ENCODE data around the gene PLAAT5. TPM values are rescaled to one million over a fixed set of nuclear protein-coding genes. Genes with fewer than 3 reads are reported as not detected.

Gene PLAAT5
- total RNA-seq, 1 experiment from 2014 or later = not detected

DNA sequence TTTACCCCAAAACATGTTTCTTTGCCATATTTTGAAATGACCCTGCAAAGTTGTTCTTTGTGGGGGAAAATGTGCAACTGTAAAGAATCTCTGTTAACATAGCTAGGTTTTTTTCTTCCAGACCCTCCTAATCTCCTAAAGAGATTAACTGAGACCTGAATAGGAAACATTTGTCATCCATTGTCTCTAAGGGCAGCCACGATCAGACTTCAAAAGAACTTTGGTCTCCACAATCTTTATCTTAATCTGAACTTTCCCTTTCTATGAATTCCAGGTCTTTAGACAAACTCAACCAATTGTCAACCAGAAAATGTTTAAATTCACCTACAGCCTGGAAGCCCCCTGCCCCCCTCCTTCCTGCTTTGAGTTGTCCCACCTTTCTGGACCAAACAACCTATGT, 10.3 kb upstream of the PLAAT5 start:
- H3K36me3 ChIP-seq (ENCODE audit: insufficient read depth, low read length, poor library complexity, severe bottlenecking) = no peaks in the 10 kb centered on the region
- no peaks in the 10 kb centered on the region for H3K27me3 ChIP-seq (replicated peaks; ENCODE audit: insufficient read depth, low read depth, low read length, poor library complexity)
- BruUV-seq (replicated peaks) = no TSS peak
- ChIA-PET CTCF (no interaction called here), POLR2A (ENCODE audit: low non-redundant PET) (no interaction called here)
- no peaks in the 10 kb centered on the region for H3K4me1 ChIP-seq (ENCODE audit: insufficient read depth, low read length, poor library complexity, severe bottlenecking)
- H3K27ac ChIP-seq (ENCODE audit: low read depth, low read length, poor library complexity, severe bottlenecking) = no peak overlapping the region
- intact Hi-C loops (cut with micrococcal nuclease; ENCODE audit: unreplicated experiment) = loop anchor here (10.0 kb wide), 1 partner anchor 56 kb away; no protein-coding TSS in a partner anchor
- H3K4me3 ChIP-seq (ENCODE audit: low read depth, low read length, poor library complexity, severe bottlenecking) = no peak overlapping the region
- no peak for DNase-seq (ENCODE audit: low spot score)
- TF ChIP-seq, protein P1, sequence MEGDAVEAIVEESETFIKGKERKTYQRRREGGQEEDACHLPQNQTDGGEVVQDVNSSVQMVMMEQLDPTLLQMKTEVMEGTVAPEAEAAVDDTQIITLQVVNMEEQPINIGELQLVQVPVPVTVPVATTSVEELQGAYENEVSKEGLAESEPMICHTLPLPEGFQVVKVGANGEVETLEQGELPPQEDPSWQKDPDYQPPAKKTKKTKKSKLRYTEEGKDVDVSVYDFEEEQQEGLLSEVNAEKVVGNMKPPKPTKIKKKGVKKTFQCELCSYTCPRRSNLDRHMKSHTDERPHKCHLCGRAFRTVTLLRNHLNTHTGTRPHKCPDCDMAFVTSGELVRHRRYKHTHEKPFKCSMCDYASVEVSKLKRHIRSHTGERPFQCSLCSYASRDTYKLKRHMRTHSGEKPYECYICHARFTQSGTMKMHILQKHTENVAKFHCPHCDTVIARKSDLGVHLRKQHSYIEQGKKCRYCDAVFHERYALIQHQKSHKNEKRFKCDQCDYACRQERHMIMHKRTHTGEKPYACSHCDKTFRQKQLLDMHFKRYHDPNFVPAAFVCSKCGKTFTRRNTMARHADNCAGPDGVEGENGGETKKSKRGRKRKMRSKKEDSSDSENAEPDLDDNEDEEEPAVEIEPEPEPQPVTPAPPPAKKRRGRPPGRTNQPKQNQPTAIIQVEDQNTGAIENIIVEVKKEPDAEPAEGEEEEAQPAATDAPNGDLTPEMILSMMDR (conservative IDR thresholded peaks at IDR 0.05; ENCODE audit: low read depth, low read length) = no peak
- TF ChIP-seq EZH2 (IDR thresholded peaks at IDR 0.05; ENCODE audit: borderline replicate concordance, low read depth, low read length, poor library complexity, severe bottlenecking) = no peak
- peaks cover 14% of the 10 kb centered on the region for H3K9me3 ChIP-seq (ENCODE audit: low read depth, low read length, poor library complexity, severe bottlenecking)

DNA sequence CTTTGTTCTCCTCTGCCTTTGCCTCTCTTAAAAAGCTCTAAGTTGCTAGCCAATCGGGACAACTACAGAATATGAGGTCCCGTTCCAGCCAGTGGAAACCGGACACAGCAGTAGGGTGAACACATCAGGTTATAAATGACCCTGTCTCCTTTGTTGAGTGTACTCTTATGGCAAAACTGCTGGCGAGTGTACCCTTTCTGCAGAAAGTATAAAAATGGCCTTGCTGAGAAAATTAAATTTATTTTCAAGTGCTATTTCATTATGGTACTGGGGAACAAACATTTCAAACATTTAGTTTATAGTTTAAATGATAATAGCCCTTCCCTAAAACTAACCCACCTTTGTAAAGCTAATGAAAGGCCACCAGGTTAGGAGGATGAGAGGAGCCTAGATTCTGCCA, 8.9 kb upstream of the PLAAT5 start:
- intact Hi-C loops (cut with micrococcal nuclease; ENCODE audit: unreplicated experiment) = loop anchor here (10.0 kb wide), 1 partner anchor 55 kb away; no protein-coding TSS in a partner anchor
- CTCF ChIA-PET = no interaction called here
- no TSS peak for BruUV-seq (replicated peaks)
- peaks cover 14% of the 10 kb centered on the region for H3K9me3 ChIP-seq (ENCODE audit: low read depth, low read length, poor library complexity, severe bottlenecking)
- H3K36me3 ChIP-seq (ENCODE audit: insufficient read depth, low read length, poor library complexity, severe bottlenecking) = no peaks in the 10 kb centered on the region
- no peak overlapping the region for H3K4me3 ChIP-seq (ENCODE audit: low read depth, low read length, poor library complexity, severe bottlenecking)
- DNase-seq (ENCODE audit: low spot score) = no peak
- no peaks in the 10 kb centered on the region for H3K4me1 ChIP-seq (ENCODE audit: insufficient read depth, low read length, poor library complexity, severe bottlenecking)
- H3K27ac ChIP-seq (ENCODE audit: low read depth, low read length, poor library complexity, severe bottlenecking) = no peak overlapping the region
- no peaks in the 10 kb centered on the region for H3K27me3 ChIP-seq (replicated peaks; ENCODE audit: insufficient read depth, low read depth, low read length, poor library complexity)
- POLR2A ChIA-PET (ENCODE audit: low non-redundant PET) = no interaction called here
- TF ChIP-seq, protein P1 (conservative IDR thresholded peaks at IDR 0.05; ENCODE audit: low read depth, low read length) = no peak
- no peak for TF ChIP-seq EZH2 (IDR thresholded peaks at IDR 0.05; ENCODE audit: borderline replicate concordance, low read depth, low read length, poor library complexity, severe bottlenecking)

DNA sequence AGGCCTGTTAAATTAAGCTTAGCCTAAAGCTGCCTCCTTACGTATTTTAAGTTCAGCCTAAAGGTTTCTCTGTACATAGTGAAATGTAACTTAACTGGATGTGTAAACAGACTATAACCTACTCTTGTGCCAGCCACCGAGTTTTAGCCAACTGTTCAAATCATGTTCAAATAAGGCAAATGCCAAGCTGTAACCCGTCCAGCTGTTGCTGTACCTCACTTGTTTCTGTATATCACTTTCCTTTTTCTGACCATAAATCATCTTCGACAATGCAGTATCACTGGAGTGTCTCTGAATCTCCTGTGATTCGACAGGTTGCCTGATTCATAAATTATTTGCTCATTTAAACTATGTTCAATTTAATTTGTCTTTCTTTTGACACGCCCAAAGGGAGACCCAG, 4.0 kb upstream of the PLAAT5 start:
- ChIA-PET POLR2A (ENCODE audit: low non-redundant PET) (no interaction called here), CTCF (no interaction called here)
- Histone ChIP-seq H3K36me3 (ENCODE audit: insufficient read depth, low read length, poor library complexity, severe bottlenecking) (no peaks in the 10 kb centered on the region), H3K27ac (ENCODE audit: low read depth, low read length, poor library complexity, severe bottlenecking) (no peak overlapping the region), H3K4me3 (ENCODE audit: low read depth, low read length, poor library complexity, severe bottlenecking) (no peak overlapping the region), H3K4me1 (ENCODE audit: insufficient read depth, low read length, poor library complexity, severe bottlenecking) (peaks cover 5% of the 10 kb centered on the region), H3K9me3 (ENCODE audit: low read depth, low read length, poor library complexity, severe bottlenecking) (peaks cover 4% of the 10 kb centered on the region), H3K27me3 (replicated peaks; ENCODE audit: insufficient read depth, low read depth, low read length, poor library complexity) (peaks cover 39% of the 10 kb centered on the region)
- intact Hi-C loops (cut with micrococcal nuclease; ENCODE audit: unreplicated experiment) = no loop called here
- DNase-seq (ENCODE audit: low spot score) = no peak
- no TSS peak for BruUV-seq (replicated peaks)
- TF ChIP-seq, protein P1 (conservative IDR thresholded peaks at IDR 0.05; ENCODE audit: low read depth, low read length) = no peak
- TF ChIP-seq EZH2 (IDR thresholded peaks at IDR 0.05; ENCODE audit: borderline replicate concordance, low read depth, low read length, poor library complexity, severe bottlenecking) = no peak
